ENCODE measurements around the gene CDH4. TPM values are rescaled to one million over a fixed set of nuclear protein-coding genes. Genes with fewer than 3 reads are reported as not detected.

CDH4 gene
- polyA plus RNA-seq, 1 donor (not counting 4 experiments of a cell fraction or from before 2014, with no cell fraction given) = 2.2 TPM

DNA sequence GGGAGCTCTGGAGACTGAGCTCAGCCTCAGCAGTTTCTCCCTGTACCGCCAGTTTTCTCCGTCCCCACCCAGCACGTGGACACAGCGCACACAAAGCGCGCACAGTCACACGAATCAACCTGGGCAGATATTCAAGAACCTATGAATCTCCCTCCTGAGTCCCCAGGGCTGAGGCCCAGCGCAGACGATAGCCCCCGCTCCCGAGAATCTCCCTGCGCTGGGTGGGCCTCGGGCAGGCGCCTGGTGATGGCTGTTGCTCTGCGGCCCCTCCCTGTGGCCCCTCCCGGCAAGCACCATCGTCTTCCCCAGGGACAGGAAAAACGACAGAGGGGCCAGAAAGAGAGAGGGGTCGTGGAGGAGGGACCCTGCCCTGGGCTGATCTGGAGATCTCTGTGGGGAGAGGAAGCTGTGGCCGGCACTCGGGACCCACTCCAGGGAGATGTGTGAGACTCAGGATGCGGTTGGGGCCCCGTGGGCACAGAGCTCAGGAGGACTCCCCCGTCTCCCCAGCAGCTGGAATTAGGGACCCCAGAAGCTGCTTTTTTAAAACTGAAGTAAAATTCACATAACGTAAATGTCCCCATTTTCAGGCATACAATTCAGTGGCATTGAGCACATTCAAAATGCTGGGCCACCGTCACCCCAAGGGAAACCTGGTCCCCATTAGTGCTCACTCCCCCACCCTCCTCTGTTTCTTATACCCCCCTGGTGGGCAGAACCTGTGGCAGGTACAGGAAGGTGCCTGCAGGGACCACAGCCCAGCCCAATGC is 482.9 kb downstream of the CDH4 start:
- peaks cover 14% of the 10 kb centered on the region for H4K20me1 ChIP-seq (ENCODE audit: control insufficient read depth, extremely low read depth, insufficient read depth, low read length)
- dilution Hi-C loops (cut with MboI; ENCODE audit: extremely low pct_ligation_motif_present, low sequenced_read_pairs) = no loop called here
- no peaks in the 10 kb centered on the region for H3K4me1 ChIP-seq (ENCODE audit: control insufficient read depth, extremely low read depth, insufficient read depth, low read length)
- H3K9ac ChIP-seq (ENCODE audit: control insufficient read depth, extremely low read depth, insufficient read depth, low read length) = no peak overlapping the region
- H3K9me3 ChIP-seq (ENCODE audit: control insufficient read depth, low read depth, low read length) = no peaks in the 10 kb centered on the region
- H3K4me3 ChIP-seq (ENCODE audit: control insufficient read depth in 2 of 3, extremely low read depth in 1 of 3, insufficient read depth in 2 of 3, low read depth in 1 of 3, low read length in 3 of 3) = no peak overlapping the region
- H3K9me1 ChIP-seq (ENCODE audit: control insufficient read depth, extremely low read depth, insufficient read depth, low read length) = no peaks in the 10 kb centered on the region
- H2AFZ ChIP-seq (ENCODE audit: control insufficient read depth, low read length) = no peak overlapping the region
- no peak overlapping the region for H3K4me2 ChIP-seq (ENCODE audit: control insufficient read depth, extremely low read depth, insufficient read depth, low read depth, low read length)
- peaks cover 22% of the 10 kb centered on the region for H3K27me3 ChIP-seq (ENCODE audit: control insufficient read depth, extremely low read depth, insufficient read depth, low read length)
- DNase-seq (ENCODE audit: low read depth, low spot score) (no peak), FAIRE-seq (no peak)
- H3K27ac ChIP-seq (ENCODE audit: control insufficient read depth, insufficient read depth, low read length) = no peak overlapping the region
- no peak for TF ChIP-seq CTCF (optimal IDR thresholded peaks at IDR 0.05 in 1 of 3, IDR thresholded peaks at IDR 0.05 in 1 of 3, conservative IDR thresholded peaks at IDR 0.05 in 1 of 3; ENCODE audit: extremely low read depth in 1 of 3, insufficient read depth in 2 of 3, low read length in 3 of 3)
- TF ChIP-seq EZH2 (IDR thresholded peaks at IDR 0.05; ENCODE audit: low read length) = no peak
- no peaks in the 10 kb centered on the region for H3K36me3 ChIP-seq (ENCODE audit: control insufficient read depth in 2 of 2, extremely low read depth in 1 of 2, insufficient read depth in 2 of 2, low read length in 2 of 2)
- no peaks in the 10 kb centered on the region for H3K79me2 ChIP-seq (ENCODE audit: control insufficient read depth, insufficient read depth, low read length)

GRCh38 chr20:61735503-61735785 is 483.4 kb downstream of the CDH4 start:
- no peak overlapping the region for H3K27ac ChIP-seq (ENCODE audit: control insufficient read depth, insufficient read depth, low read length)
- H3K27me3 ChIP-seq (ENCODE audit: control insufficient read depth, extremely low read depth, insufficient read depth, low read length) = peaks cover 21% of the 10 kb centered on the region
- H3K9me3 ChIP-seq (ENCODE audit: control insufficient read depth, low read depth, low read length) = no peaks in the 10 kb centered on the region
- H3K4me1 ChIP-seq (ENCODE audit: control insufficient read depth, extremely low read depth, insufficient read depth, low read length) = no peaks in the 10 kb centered on the region
- no peak overlapping the region for H3K4me3 ChIP-seq (ENCODE audit: control insufficient read depth in 2 of 3, extremely low read depth in 1 of 3, insufficient read depth in 2 of 3, low read depth in 1 of 3, low read length in 3 of 3)
- H4K20me1 ChIP-seq (ENCODE audit: control insufficient read depth, extremely low read depth, insufficient read depth, low read length) = peaks cover 14% of the 10 kb centered on the region
- no peak for FAIRE-seq
- H2AFZ ChIP-seq (ENCODE audit: control insufficient read depth, low read length) = no peak overlapping the region
- no peak for DNase-seq (ENCODE audit: low read depth, low spot score)
- no peaks in the 10 kb centered on the region for H3K9me1 ChIP-seq (ENCODE audit: control insufficient read depth, extremely low read depth, insufficient read depth, low read length)
- H3K79me2 ChIP-seq (ENCODE audit: control insufficient read depth, insufficient read depth, low read length) = no peaks in the 10 kb centered on the region
- H3K9ac ChIP-seq (ENCODE audit: control insufficient read depth, extremely low read depth, insufficient read depth, low read length) = no peak overlapping the region
- H3K36me3 ChIP-seq (ENCODE audit: control insufficient read depth in 2 of 2, extremely low read depth in 1 of 2, insufficient read depth in 2 of 2, low read length in 2 of 2) = no peaks in the 10 kb centered on the region
- dilution Hi-C loops (cut with MboI; ENCODE audit: extremely low pct_ligation_motif_present, low sequenced_read_pairs) = no loop called here
- no peak overlapping the region for H3K4me2 ChIP-seq (ENCODE audit: control insufficient read depth, extremely low read depth, insufficient read depth, low read depth, low read length)
- no peak for TF ChIP-seq EZH2 (IDR thresholded peaks at IDR 0.05; ENCODE audit: low read length)
- TF ChIP-seq CTCF (optimal IDR thresholded peaks at IDR 0.05 in 1 of 3, IDR thresholded peaks at IDR 0.05 in 1 of 3, conservative IDR thresholded peaks at IDR 0.05 in 1 of 3; ENCODE audit: extremely low read depth in 1 of 3, insufficient read depth in 2 of 3, low read length in 3 of 3) = no peak

Measured in keratinocyte (primary cell).